Putamen (tissue), 1 donor: ENCODE data around the gene PPT2.
A peak's percentile ranks its signal among the peaks of the same experiment; 100 is the strongest.
"Not testable (repeated sequence)": the region's sequence is repeated elsewhere in the genome, so short reads cannot be mapped to it uniquely, and the experiment has no call there.

Source experiments
- DNase-seq: peaks from one replicate; pipeline ENCODE4 v3.0.0-alpha.2; 2016; ENCODE audit warnings: low spot score

Gene PPT2

DNA sequence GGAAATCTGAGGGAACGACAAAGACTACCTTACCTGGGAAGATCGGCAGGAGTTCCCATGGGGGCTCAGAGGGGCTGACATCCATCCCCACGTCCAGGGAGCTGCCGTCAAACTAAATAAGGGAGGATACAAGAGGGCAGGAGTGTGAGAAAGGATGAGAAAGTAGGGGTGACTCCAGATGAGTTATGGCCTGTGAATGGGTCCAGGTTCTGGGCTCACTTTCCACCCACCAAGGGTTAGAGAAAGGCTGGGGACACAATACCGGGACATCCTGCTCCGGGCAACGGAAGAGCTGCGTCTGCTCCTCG lies 26.6 kb upstream of the PPT2 start:
- DNase-seq, result no peak

DNA sequence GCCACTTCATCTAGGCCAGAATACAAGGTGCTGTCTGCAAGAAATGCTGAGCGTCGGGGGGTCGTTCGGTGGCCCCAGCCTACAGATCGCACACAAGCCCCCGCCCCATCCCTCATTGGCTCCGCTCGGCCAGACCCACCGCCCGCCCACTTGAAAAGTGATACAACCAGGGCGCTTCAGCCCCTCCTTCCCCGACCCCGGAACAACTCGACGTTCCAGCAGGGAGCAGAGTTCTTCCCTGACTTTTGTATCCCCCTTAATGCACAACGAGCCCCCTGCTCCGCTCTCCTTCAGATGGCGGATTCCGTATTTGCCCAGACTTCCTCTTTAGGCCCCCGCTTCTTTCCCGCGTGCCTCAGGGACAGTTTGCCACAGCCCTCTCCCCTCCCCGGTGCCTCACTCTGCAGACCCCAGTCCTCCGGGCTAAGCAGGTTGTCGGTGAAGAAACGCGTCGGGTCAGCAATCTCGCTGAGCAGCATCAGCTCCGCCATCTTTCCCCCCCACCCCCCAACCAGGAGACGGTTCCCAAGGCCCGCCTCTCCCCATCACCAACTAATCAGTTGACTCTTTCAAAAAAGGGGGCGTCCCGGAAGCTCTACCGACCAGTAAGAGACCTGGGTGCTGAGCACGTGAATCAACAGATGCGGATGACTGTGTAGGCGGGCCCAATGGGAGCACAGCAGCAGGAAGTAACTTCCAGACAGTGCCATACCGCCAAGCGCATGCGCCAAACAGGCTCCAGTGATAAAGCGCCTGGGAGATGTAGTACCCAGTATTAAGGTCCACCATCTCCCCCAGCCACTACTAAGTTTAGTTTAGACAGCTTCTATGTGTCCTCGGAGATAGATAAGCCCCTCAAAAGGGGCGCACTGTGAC lies 26.0 kb upstream of the PPT2 start, which contains the start of gene ATF6B:
Gene ATF6B (minus strand): TSS at position 530 of the 876 bp plus-strand sequence. CDS start 39 bp downstream, at position 491.
- DNase-seq, result peak; percentile 100

DNA sequence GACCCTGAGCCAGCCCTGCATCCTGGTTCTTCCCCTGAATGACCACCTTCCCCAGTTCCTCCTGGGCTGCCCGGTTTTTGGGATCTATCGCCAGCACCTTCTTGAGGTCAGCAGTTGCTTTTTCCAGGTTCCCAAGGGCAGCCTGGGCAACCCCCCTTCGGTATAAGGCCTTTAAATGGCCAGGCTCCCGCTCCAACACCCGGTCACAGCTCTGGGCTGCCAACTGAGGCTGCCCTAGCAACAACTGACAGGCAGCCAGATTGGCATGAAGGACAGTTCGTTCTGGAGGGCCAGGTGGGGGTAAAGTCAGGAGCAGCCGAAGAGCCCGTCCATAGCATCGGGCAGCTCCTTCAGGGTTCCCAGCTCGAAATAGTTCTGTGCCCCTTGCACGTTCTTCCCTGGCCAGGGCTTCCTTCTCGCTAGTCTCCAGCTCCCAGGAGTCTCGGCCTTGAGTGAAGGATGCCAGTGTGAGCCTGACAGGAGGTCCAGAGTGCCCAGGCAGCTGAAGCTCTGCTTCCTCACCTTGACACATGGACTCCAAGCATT lies 25.1 kb upstream of the PPT2 start:
- DNase-seq, result no peak

DNA sequence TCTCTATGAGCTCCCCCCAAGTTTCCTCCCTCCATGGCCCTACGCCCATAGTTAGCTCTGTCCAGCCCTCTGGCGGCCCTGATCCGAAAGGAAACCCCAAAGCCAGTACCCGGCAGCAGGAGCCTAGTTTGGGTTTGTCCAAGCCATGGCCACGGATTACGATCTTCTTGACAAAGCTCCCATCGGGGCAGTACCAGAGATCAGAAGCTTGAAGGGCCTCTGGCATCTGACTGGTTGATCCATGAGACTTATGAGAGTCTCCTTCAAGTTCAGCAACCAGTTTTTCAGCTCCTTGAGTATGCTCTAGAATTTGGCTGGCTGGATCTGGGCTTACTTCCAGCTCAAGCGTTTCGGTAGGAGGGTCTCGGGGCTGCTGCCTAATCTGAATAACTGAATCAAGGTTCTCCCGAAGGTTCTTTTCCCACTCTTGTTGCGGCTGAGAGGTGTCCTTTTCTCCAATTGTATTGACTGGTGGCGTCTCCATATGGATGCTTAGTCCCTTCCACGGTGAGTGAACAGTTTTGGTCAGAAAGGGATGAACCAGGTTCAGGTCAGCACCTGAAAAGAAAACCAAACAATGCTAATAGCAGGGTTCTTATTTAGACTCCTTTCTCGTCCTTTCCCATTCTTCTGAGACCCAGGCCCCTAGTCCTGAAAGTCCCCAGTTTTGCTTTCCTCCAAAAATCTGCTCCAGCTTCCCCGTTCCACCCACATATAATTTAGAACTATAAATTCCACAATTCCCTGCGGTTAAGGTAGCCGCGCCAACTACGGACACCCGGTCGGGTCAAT lies 24.4 kb upstream of the PPT2 start:
- no peak for DNase-seq

DNA sequence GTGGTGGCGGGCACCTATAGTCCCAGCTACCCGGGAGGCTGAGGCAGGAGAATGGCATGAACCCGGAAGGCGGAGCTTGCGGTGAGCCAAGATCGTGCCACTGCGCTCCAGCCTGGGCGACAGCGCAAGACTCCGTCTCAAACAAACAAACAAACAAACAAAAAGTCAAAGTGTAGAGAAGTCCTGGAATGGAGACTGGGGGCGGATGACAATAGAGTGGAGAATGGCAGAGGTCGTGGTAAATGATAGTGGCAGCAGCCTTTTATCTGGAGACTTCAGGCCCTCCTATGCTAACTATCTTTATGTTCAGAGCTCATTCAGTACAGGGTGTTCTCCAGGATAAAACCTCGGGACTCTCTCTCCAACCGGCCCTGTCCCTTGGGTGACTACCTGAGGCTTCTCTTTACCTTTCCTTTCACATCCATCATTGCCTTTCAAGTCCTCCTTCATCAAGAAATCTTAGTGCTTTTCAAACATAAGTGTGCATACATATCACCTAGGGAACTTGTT lies 22.4 kb upstream of the PPT2 start:
- DNase-seq, result no peak

DNA sequence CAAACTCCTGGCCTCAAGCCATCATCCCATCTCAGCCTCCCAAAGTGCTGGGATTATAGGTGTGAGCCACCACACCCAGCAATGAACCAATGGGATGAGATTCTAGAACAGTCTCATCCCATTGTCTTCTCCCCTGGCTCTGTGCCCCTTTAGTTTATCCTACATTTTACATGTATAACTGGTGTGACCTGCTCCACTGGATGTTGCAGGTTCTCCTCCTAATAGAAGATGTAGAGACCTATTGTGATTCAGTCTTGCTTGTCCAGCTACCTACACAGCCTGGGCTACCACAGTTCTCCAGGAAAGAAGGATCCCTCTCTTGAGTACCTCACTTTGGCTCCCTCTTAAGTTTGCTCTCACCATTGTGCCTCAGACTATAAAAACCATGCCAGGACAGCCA lies 21.8 kb upstream of the PPT2 start:
- DNase-seq, result no peak

DNA sequence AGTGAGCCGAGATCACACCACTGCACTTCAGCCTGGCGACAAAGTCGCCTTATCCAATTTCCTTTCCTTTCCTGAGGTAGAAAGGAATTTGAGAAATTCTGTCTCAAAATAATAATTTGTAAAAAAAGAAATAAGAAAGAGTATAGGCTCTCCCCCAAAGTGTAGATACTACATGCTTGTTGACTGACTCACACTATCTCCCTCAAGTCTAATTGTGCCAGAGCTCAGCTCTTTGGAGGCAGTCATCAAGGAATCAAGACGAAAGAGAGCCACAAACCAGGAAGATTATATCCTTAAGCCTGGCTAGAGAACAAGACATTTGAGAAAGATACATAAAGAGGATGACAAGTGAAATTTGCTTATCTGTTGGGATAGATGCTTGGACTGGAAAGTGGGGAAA lies 20.2 kb upstream of the PPT2 start:
- no peak for DNase-seq

DNA sequence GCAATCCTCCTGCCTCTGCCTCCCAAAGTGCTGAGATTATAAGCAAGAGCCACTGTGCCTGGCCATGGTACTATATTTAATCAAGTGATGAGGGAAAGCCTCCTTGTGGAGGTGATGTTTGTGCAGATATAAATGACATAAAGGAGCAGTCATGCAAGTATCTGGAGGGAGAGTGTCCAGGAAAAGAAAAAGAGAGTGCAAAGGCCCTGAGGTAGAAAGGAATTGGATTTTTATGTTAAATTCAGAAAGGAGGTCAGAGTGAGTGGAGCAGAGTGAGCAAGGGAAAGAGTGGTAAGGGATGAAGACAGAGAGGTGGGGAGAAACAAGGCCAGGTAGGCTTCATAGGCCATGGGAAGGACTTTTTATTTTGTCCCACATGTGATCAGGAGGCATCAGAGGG lies 16.5 kb upstream of the PPT2 start:
- DNase-seq, result no peak

DNA sequence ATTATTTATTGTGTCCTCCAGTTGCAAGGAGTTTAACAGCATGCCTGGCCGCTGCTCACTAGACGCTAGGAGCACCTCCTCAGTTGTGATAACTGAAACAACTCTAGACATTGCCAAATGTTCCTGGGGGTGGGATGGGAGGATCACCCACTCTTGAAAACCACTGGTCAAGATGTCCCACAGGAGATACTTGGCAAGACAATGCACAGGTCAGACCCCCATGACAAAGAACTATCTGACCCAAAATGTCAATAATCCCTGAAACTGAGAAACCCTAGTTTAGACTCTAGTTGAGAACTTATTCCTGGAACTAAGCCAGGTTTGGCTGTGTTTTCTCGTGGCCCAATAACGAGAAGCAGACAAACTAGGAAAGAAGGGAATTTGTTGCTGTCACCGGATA lies 14.4 kb upstream of the PPT2 start:
- DNase-seq, result no peak

DNA sequence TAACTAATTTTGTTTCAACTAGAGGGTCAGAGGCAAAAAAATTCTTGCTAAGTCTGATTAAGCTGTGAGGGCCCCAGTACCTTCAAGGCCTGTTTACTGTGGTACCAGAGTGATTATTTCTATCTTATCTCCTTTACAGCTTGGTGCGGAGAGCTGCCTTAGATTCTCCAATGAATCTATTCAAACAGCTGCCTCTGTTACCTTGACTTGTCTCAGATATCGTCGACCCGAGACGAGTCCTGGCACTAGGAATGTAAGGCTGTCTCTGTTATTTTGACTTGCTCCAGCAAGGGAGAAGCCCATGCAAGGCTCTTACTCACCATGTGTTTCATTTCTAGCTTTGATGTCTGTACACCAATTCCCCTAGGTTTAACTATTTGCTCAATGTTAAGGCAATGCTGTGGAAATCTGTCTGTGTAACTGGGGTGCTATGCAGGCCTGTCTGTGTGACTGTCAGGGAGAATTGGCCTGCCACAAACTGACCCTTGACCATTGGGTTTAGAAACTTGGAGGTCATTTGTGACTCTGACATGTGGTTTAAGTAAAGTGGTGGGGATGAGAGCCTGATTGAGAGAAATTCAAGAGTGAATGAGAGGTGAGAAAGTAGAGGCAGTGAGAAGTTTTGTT lies 13.4 kb upstream of the PPT2 start:
- DNase-seq, result no peak

DNA sequence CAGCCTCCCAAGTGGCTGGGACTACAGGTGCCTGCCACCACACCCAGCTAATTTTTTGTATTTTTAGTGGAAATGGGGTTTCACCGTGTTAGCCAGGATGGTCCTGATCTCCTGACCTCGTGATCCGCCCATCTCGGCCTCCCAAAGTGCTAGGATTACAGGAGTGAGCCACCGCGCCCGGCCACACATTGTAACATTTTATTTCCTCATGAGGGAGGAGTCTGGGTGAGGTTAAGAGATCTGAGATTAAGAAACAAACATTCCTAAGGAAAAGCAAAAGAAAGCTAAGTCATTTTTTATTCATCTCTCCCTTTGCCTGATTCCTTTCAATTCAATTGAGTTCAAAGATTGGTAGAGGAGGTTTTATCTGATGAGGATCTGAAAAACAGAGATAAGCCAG lies 9.7 kb upstream of the PPT2 start:
- DNase-seq, result not testable (repeated sequence)

DNA sequence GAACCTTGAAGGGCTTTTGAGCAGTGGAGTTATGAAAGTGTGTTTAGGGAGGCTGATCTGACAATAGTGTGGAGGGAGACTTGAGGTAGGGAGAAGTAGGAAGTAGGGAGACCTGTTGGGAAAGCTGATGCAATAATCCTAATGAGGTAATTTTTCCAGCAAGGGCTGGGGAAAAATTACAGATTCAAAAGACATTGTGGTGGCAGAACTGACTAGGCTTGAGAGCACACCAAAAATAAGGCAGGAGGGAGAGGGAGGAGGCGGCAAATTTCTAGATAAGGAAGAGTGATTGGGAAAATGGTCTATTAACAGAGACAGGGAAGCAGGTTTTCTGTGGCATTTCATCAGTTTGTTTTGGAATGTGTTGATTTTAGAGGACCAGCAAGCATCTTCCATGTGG lies 7.7 kb upstream of the PPT2 start:
- DNase-seq, result peak; percentile 58

DNA sequence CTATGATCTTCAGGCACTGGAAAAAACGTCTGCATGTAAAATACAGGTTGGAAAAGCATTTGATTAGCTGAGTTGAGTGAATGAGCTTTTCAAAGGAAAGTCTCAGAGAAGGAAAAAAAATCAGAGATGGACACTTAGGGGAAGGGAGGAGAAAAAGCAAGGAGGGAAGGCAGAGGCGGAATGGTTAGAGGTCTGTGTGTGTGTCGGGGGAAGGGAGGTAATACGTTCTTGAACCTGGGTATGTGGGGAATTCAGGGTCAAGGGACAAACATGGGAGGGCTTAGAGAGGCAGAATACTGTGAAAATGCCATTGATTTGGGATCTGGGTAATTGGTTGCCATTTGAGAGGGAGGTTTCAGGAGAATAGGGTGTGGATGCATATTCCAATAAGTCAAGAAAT lies 7.3 kb upstream of the PPT2 start:
- no peak for DNase-seq

DNA sequence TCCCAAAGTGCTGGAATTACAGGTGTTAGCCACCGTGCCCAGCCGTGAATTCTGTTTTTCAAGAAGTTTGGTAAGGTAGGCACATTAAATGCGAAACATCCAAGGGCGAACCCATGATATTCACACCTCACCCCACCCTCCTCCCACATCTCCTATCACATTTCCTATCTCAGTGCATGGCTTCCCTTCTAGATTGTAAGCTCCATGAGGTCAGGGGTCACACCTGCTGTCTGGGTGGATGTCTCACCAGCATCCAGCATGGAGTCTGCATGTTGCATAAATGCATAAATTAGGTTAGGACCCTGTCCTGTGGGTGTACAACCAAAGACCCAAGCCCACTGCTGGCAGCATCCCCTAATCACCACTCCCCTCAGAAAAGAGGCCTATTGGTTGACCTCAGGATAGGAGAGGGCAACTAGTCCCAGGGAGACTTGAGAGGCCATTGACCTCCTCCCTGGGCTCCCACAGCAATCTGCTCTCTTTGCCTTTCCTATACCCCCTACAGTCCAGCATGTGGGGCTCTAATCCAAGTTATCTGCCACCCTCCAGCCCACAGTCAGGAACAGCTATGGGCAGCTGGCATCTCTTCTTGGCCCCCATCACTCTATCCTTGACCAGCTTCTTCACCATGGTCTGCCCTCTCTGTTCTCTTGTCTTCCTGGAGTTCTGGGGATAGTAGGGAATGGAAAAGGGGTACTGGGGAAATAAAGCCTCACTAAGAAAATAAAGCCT lies 6.4 kb upstream of the PPT2 start:
- no peak for DNase-seq

DNA sequence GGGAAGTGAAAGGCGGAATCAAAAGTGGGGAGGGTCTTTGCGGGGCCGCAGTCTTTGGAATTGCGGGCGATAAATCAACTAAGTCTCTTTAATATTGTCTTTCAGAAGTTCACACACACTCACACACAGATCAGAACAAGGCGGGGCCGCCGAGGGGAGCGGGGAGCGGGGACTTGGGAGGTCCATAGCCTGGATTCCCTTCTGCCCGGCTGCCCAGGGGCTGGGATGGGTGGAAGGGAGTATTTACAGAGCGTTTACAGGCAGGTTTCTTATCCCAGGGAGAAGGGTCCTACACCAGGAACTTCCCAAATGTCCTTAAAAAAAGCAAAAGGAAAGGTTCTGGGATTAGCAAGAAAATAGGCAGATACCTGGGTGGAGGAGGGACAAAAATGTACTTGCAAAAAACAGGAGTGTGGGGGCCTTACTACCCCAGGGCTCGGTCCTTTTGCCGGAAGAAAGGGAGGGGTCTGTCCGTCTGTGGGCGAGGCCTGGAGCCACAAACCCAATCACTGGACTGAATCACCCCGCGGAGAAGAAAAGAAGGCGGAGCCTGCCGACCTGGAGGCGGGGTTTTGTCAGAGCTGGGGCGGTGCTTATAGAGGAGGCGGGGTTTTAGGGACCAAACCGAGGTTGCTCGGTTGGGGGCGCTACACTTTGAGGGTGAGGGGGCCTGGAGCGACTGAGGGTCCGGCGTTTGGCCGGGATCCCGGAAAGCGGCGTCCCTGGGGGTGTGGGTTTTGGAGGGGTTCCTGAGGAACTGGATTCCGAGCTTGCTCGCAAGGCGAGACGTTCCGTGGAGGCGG lies 5.5 kb upstream of the PPT2 start:
- DNase-seq, result no peak

DNA sequence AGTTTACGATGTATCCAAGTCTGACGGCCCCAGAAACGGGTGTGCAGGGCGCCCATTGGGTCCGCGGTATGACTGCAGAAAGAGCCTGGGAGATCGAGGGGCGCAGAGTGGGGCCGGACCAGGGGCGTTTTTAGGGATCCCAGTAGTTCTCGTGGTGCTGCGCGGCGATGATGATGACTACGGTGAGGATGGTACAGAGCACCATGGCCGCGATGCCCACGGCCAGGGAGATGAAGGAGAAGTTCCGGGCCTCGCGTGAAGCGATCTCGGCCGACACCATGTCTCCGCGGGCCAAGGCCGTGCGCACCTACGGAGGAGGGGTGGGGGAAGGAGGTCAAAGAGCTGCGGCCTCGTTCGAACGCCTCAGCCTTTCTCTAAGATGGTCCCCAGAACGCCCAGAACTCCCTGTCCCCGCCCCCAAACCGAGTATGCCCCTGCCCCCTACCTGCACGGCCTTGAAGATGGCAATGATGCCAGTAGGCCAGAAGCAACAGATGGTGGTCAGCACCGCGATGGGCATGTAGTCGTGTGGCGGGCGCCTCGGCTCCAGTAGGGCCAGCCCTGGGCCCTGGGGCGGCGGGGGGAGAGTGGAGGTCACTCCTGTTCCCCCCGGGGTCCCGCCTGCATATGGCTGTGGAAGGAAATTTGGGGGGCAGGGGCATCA lies 4.7 kb upstream of the PPT2 start:
- DNase-seq, result no peak

DNA sequence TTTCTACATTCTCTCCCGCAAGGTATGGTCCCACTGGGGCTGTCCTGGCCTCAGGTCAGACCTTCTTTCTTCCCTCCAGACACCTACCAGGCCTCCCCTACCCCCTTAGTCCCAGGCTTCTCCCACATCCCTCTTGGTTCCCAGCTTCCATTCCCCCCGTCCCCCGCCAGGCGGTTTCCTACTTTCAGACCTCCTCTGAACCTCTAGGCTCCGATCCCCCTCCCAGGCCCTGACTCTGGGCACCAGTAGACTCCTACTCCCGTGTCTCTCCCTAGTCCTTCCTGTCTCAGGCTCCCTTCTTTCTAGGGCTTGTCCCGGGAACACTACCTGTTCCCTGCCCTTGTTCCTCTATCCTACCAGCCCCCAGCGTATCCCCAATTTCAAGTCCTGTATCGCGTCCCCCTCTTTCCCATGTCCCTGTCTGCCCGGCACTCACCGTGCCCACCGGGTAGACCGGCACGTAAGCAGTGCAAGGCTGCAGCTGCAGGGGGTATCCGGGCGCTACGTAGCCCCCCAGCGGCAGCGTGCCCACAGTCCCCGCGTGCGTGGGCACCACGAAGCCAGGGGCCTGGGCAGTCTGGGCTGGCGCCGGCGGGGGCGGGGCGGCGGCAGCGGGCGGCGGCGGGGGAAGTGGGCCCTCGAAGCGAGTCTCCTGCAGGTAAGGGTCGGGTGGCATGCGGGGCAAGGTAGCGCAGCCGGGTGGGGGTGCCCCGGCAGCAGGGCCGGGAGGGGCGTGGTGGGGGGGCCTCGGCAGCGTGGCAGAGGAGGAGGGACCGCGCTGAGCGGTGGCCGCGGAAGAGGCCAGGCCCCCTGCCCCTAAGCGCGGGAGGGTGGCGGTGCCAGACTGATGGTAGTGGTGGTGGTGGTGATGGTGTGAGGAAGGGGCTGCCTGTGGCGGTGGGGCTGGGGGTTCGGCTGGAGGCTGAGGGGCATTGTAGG lies 3.7 kb upstream of the PPT2 start:
- no peak for DNase-seq

DNA sequence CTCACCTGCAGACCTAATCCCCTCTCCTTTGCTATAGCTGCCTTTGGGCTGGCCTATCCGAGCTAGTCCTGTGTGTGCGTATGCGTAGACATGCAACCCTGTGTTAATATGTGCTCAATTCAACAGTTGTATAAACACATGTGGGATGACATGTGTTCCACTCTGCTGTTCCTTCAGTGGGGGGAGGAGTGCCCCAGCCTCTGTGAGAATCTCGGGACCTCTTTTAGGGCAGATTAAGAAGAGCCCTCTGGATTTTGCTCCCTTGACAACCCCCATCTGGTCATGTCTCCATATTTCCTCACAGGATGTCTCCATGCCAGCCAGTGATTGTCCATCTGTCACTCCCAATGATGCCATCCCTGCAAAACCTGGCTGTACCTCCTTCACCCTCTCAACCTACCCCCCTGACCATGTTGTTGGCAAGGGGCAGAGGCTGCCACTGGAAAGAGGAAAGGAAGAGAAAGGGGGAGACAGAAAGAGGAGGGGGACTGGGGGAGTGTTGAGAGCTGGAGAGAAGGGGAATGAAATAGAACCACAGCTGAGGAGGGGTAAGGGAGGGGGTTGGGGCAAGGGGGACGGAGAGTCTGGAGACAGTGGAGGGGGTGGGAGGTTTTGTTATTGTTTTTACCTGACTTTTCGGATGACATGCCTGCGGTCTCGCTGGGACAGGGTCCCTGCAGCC lies 2.6 kb upstream of the PPT2 start:
- no peak for DNase-seq
